CD4-positive, alpha-beta T cell treated with Interleukin-15 for 1 hour (primary cell): ENCODE results near the gene TMEM236.

ENCODE experiments used
- DNase-seq: peaks from one replicate; pipeline ENCODE4 v3.0.0-alpha.2; 2020

Gene TMEM236

GRCh38 chr10:17835688-17836087 lies 83.7 kb downstream of the TMEM236 start:
- no peak for DNase-seq

- no peak for DNase-seq
Measured at GRCh38 chr10:17836942-17837341, 84.9 kb downstream of the TMEM236 start.

- DNase-seq: no peak
Measured at GRCh38 chr10:17838080-17838648, 86.2 kb downstream of the TMEM236 start.

GRCh38 chr10:17841050-17841449 lies 89.0 kb downstream of the TMEM236 start:
- no peak for DNase-seq

- no peak for DNase-seq
Measured at GRCh38 chr10:17842641-17843040, 90.6 kb downstream of the TMEM236 start.

GRCh38 chr10:17847585-17848296 lies 95.7 kb downstream of the TMEM236 start:
- no peak for DNase-seq

- DNase-seq: no peak
Measured at GRCh38 chr10:17848646-17849045, 96.6 kb downstream of the TMEM236 start.
